H1 (cell line): ENCODE measurements around the gene TYMS. TPM values are rescaled to one million over a fixed set of nuclear protein-coding genes. Genes with fewer than 3 reads are reported as not detected.

Source experiments
- CTCF ChIA-PET: fragments of 300-600 bp; sonication (Branson Sonifier 250); formaldehyde crosslinking; loops from one replicate; lab custom pipeline; 2021; ENCODE audit not compliant: partially characterized antibody; lab: Charles Lee
- POLR2A ChIA-PET: fragments of 300-600 bp; sonication (Branson Sonifier 250); formaldehyde crosslinking; loops from one replicate; lab custom pipeline; 2021; ENCODE audit warnings: inconsistent platforms; ENCODE audit not compliant: partially characterized antibody; lab: Charles Lee
- DNase-seq, 2 experiments: peaks; one replicate each; pipeline versions ENCODE4 v3.0.0 to v3.0.0-alpha.2; 2010 to 2022; ENCODE audit warnings: low spot score in 2 of 2, low read depth in 1 of 2, mixed read lengths in 1 of 2
- FAIRE-seq: peaks from 2 replicates; lab custom pipeline; 2011; peaks lifted over from hg19 to GRCh38; lab: Jason Lieb, UNC
- H2AFZ ChIP-seq: 2 replicates; pipeline ENCODE4 v1.8.1; 2012; ENCODE audit warnings: low read length, inconsistent platforms
- H2AK5ac ChIP-seq: 2 replicates; pipeline ENCODE4 v1.6.1; 2013; ENCODE audit warnings: low read depth, low read length
- H2BK120ac ChIP-seq: replicated peaks from 2 replicates; pipeline ENCODE3; 2013; ENCODE audit warnings: low read depth, low read length, inconsistent platforms
- H2BK12ac ChIP-seq: 2 replicates; pipeline ENCODE4 v1.6.1; 2013; ENCODE audit warnings: low read depth, low read length
- H2BK15ac ChIP-seq: 2 replicates; pipeline ENCODE4 v1.6.1; 2013; ENCODE audit warnings: low read length
- H2BK20ac ChIP-seq: 2 replicates; pipeline ENCODE4 v1.6.1; 2013; ENCODE audit warnings: low read length
- H2BK5ac ChIP-seq: 2 replicates; pipeline ENCODE4 v1.6.1; 2013; ENCODE audit warnings: low read depth, low read length
- H3K14ac ChIP-seq: 2 replicates; pipeline ENCODE4 v1.6.1; 2013; ENCODE audit warnings: inconsistent platforms; ENCODE audit not compliant: insufficient read length
- H3K18ac ChIP-seq: 2 replicates; pipeline ENCODE4 v1.6.1; 2013; ENCODE audit warnings: low read length; ENCODE audit errors: extremely low read depth
- H3K23ac ChIP-seq: 2 replicates; pipeline ENCODE4 v1.6.1; 2013; ENCODE audit warnings: inconsistent platforms; ENCODE audit not compliant: insufficient read length
- H3K23me2 ChIP-seq: 2 replicates; pipeline ENCODE4 v1.6.1; 2013; ENCODE audit warnings: low read depth, low read length
- H3K27ac ChIP-seq: 2 replicates; pipeline ENCODE4 v1.6.1; 2011; ENCODE audit warnings: low read depth, low read length, inconsistent platforms
- H3K27me3 ChIP-seq, 4 experiments: replicated peaks in 1 of 4; 1 replicate in 1 of 4; 2 replicates in 3 of 4; pipeline versions ENCODE4 v1.6.1 to v1.8.1; 2011 to 2013; ENCODE audit warnings: low read length in 3 of 4, mild to moderate bottlenecking in 3 of 4, inconsistent platforms in 2 of 4, mixed read lengths in 2 of 4, moderate library complexity in 1 of 4; ENCODE audit not compliant: control insufficient read depth in 3 of 4, insufficient read depth in 3 of 4; ENCODE audit errors: extremely low read depth in 1 of 4
- H3K36me3 ChIP-seq, 4 experiments: 2 replicates each; pipeline versions ENCODE4 v1.6.1 to v1.8.1; 2011 to 2013; ENCODE audit warnings: mild to moderate bottlenecking in 4 of 4, low read length in 3 of 4, moderate library complexity in 2 of 4, control low read depth in 1 of 4, inconsistent platforms in 1 of 4; ENCODE audit not compliant: insufficient read depth in 4 of 4, control insufficient read depth in 2 of 4
- H3K4ac ChIP-seq: replicated peaks from 2 replicates; pipeline ENCODE3; 2013; ENCODE audit warnings: low read length, low read depth, mixed read lengths, inconsistent platforms; ENCODE audit not compliant: insufficient read length
- H3K4me1 ChIP-seq, 4 experiments: replicated peaks in 1 of 4; 1 replicate in 1 of 4; 2 replicates in 3 of 4; pipeline versions ENCODE4 v1.6.1 to v1.8.1; 2011 to 2013; ENCODE audit warnings: low read length in 3 of 4, inconsistent platforms in 2 of 4, mixed read lengths in 1 of 4; ENCODE audit not compliant: insufficient read depth in 4 of 4, control insufficient read depth in 3 of 4
- H3K4me2 ChIP-seq, 2 experiments: 2 replicates each; pipeline versions ENCODE4 v1.6.1 to v1.8.1; 2011 to 2013; ENCODE audit warnings: low read depth in 2 of 2, low read length in 2 of 2, control low read depth in 1 of 2, inconsistent platforms in 1 of 2, mild to moderate bottlenecking in 1 of 2; ENCODE audit not compliant: insufficient read depth in 1 of 2
- H3K4me3 ChIP-seq, 4 experiments: fragments of 200-600, 300-600 bp in 1 of 4; sonication (generic), shearing (Covaris generic), sonication (Bioruptor Twin) in 1 of 4; 2 replicates each; pipeline versions ENCODE4 v1.5.1 to v1.8.1; 2011 to 2016; ENCODE audit warnings: low read length in 4 of 4, low read depth in 3 of 4, control low read depth in 2 of 4, inconsistent platforms in 2 of 4, mild to moderate bottlenecking in 2 of 4, mixed read lengths in 1 of 4, moderate library complexity in 1 of 4; ENCODE audit not compliant: insufficient read depth in 2 of 4; ENCODE audit errors: extremely low read depth in 1 of 4
- H3K56ac ChIP-seq: replicated peaks from 2 replicates; pipeline ENCODE3; 2013; ENCODE audit warnings: low read depth, mild to moderate bottlenecking, mixed read lengths, low read length, inconsistent platforms; ENCODE audit not compliant: insufficient read length
- H3K79me1 ChIP-seq: 2 replicates; pipeline ENCODE4 v1.6.1; 2013; ENCODE audit warnings: low read depth, low read length, control low read depth
- H3K79me2 ChIP-seq, 2 experiments: 2 replicates each; pipeline versions ENCODE4 v1.6.1 to v1.8.1; 2012 to 2013; ENCODE audit warnings: low read length in 2 of 2, mild to moderate bottlenecking in 2 of 2, inconsistent platforms in 1 of 2; ENCODE audit not compliant: insufficient read depth in 2 of 2, control insufficient read depth in 1 of 2
- H3K9ac ChIP-seq, 4 experiments: replicated peaks in 1 of 4; 1 replicate in 1 of 4; 2 replicates in 3 of 4; pipeline versions ENCODE4 v1.6.1 to v1.8.1; 2011 to 2013; ENCODE audit warnings: low read depth in 3 of 4, low read length in 3 of 4, control low read depth in 2 of 4, mild to moderate bottlenecking in 2 of 4, moderate library complexity in 2 of 4, inconsistent platforms in 1 of 4; ENCODE audit errors: extremely low read depth in 1 of 4
- H3K9me3 ChIP-seq, 2 experiments: 2 replicates each; pipeline versions ENCODE4 v1.6.1 to v1.8.1; 2012 to 2013; ENCODE audit warnings: mild to moderate bottlenecking in 2 of 2, moderate library complexity in 2 of 2, control low read depth in 1 of 2, inconsistent platforms in 1 of 2, low read depth in 1 of 2, low read length in 1 of 2, mixed read lengths in 1 of 2; ENCODE audit not compliant: insufficient read depth in 2 of 2
- H4K20me1 ChIP-seq, 2 experiments: replicated peaks in 1 of 2; 2 replicates each; pipeline versions ENCODE3 to v1.8.1; 2011 to 2013; ENCODE audit warnings: inconsistent platforms in 2 of 2, low read length in 2 of 2, mild to moderate bottlenecking in 1 of 2; ENCODE audit not compliant: insufficient read depth in 2 of 2, control insufficient read depth in 1 of 2
- H4K5ac ChIP-seq: 2 replicates; pipeline ENCODE4 v1.6.1; 2013; ENCODE audit warnings: low read length, low read depth, mixed read lengths, inconsistent platforms; ENCODE audit not compliant: insufficient read length
- H4K8ac ChIP-seq: 2 replicates; pipeline ENCODE4 v1.8.0; 2013; ENCODE audit warnings: mild to moderate bottlenecking, moderate library complexity, low read length, inconsistent platforms; ENCODE audit not compliant: insufficient read depth; ENCODE audit errors: extremely low read depth
- H4K91ac ChIP-seq: replicated peaks from 2 replicates; pipeline ENCODE3; 2013; ENCODE audit warnings: low read length, mixed read lengths, inconsistent platforms; ENCODE audit not compliant: insufficient read length
- CREB1 ChIP-seq: IDR thresholded peaks from 2 replicates; pipeline ENCODE4 v1.6.1; 2012; ENCODE audit warnings: inconsistent platforms
- RFX5 ChIP-seq: IDR thresholded peaks from 2 replicates; pipeline ENCODE4 v1.6.1; 2011; ENCODE audit warnings: low read depth, low read length, improper control_type of control experiment, borderline replicate concordance
- SIN3A ChIP-seq, 2 experiments: IDR thresholded peaks in 1 of 2; conservative IDR thresholded peaks in 1 of 2; 2 replicates each; pipeline ENCODE4 v1.6.1; 2011 to 2012; ENCODE audit warnings: low read length in 2 of 2, improper control_type of control experiment in 1 of 2, low read depth in 1 of 2, mild to moderate bottlenecking in 1 of 2
- TEAD4 ChIP-seq: IDR thresholded peaks from 2 replicates; pipeline ENCODE4 v1.6.1; 2012; ENCODE audit warnings: low read depth, low read length, inconsistent platforms, mixed read lengths
- WGBS, 2 experiments: shearing (Covaris generic) in 1 of 2; methylation state at CpG; one replicate each; pipeline versions ENCODE4 v1.1.6 to v1.1.7; 2013 to 2015; ENCODE audit warnings: low lambda C conversion rate in 2 of 2, mixed read lengths in 2 of 2, inconsistent platforms in 1 of 2, low coverage in 1 of 2, missing lambda C conversion rate in 1 of 2; ENCODE audit not compliant: insufficient replicate concordance in 2 of 2, insufficient coverage in 1 of 2, insufficient read length in 1 of 2; ENCODE audit errors: extremely low coverage in 1 of 2, missing lambda C conversion rate in 1 of 2; 5-methylcytosine and 5-hydroxymethylcytosine counted together
- polyA plus RNA-seq, 7 experiments: library from polyadenylated mRNA; depleted of rRNA in 3 of 7; stranded (reverse) in 5 of 7; unstranded in 2 of 7; fragments of >200 nt in 5 of 7; fragments of 200-250 nt in 2 of 7; gene quantifications; 1 replicate in 5 of 7; 2 replicates in 1 of 7; 4 replicates in 1 of 7; pipeline versions ENCODE4 v1.2.1 to v1.2.3, GENCODE V29; 2011 to 2013; ENCODE audit warnings: missing spikeins in 2 of 7, mixed read lengths in 2 of 7
- total RNA-seq: library from RNA; stranded (reverse); fragmentation: NEBNext Ultra II Directional; extraction: Animal tissue kit (Norgen Biotek cat#: 25700); gene quantifications from 2 replicates; pipeline ENCODE4 v1.2.1, GENCODE V29; 2021

Gene TYMS
- total and polyA plus RNA-seq, 2 of the 8 experiments (the other 6 are each of a cell fraction or from before 2014, with no cell fraction given) = 91.9 to 110 TPM

DNA sequence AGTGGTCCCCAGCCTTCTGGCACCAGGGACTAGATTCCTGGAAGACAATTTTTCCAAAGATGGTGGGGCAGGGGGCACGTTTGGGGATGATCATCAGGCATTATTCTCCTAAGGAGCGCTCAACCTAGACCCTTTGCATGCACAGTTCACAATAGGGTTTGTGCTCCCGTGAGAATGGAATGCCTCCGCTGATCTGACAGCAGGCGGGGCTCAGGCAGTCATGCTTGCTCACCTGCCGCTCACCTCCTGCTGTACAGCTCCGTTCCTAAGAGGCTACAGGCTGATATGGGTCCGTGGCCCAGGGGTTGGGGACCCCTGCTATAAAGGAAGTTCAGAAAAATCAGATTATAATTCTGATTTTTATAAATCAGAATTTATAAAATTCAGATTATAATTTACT, 22.3 kb upstream of the TYMS start:
- no peaks in the 10 kb centered on the region for H3K9me3 ChIP-seq
- H3K4me3 ChIP-seq = peak overlapping the region in 1 of 4 experiments; percentile 43; a peak in 2 of 8 replicates
- H3K18ac ChIP-seq = no peak overlapping the region
- H3K9ac ChIP-seq = no peak overlapping the region
- H2AK5ac ChIP-seq = no peak overlapping the region
- H3K79me2 ChIP-seq = no peaks in the 10 kb centered on the region
- no peak overlapping the region for H3K23ac ChIP-seq
- H3K4me2 ChIP-seq = peak overlapping the region; percentile 34 to 56
- H3K14ac ChIP-seq = no peak overlapping the region
- H3K79me1 ChIP-seq = no peaks in the 10 kb centered on the region
- H3K56ac ChIP-seq = no peak overlapping the region
- POLR2A ChIA-PET = interaction anchor here (0.8 kb wide), 1 partner anchor 368 kb away, joined by 3 read pairs; the partner anchor contains the start of gene THOC1
- no peak overlapping the region for H4K8ac ChIP-seq
- no peak overlapping the region for H3K27ac ChIP-seq
- H3K27me3 ChIP-seq = no peaks in the 10 kb centered on the region
- WGBS, 2 experiments = 6% methylated on average over 8 of the region's 8 CpGs; no CpG with 5 or more reads in 1 of the 2 experiments
- TF ChIP-seq CREB1 = no peak
- 0 out of 2 replicates have a peak, but pooled peaks have one; percentile 10 for TF ChIP-seq TEAD4
- 0 out of 4 replicates have a peak, but pooled peaks of 1 of the 2 experiments have one; percentile 29 for TF ChIP-seq SIN3A (conservative IDR thresholded peaks at IDR 0.05 in 1 of 2, IDR thresholded peaks at IDR 0.05 in 1 of 2; ENCODE audit: low read depth in 1 of 2, low read length in 2 of 2)
- no peak for TF ChIP-seq RFX5
- TF ChIP-seq, all 59 proteins: peak for 2
- H2BK120ac ChIP-seq = no peak overlapping the region
- no peaks in the 10 kb centered on the region for H3K23me2 ChIP-seq
- no peaks in the 10 kb centered on the region for H4K20me1 ChIP-seq
- H4K91ac ChIP-seq = no peak overlapping the region
- H3K4me1 ChIP-seq = peaks cover 0 to 8% (median 2%) of the 10 kb centered on the region in 4 experiments; a peak in 3 of 7 replicates
- DNase-seq (no peak), FAIRE-seq (no peak)
- CTCF ChIA-PET = interaction anchor here (0.6 to 1.7 kb wide), 5 partner anchors 10 to 55 kb away, joined by 3 to 11 read pairs (median 3); partner anchors contain the start of gene CETN1
- H2AFZ ChIP-seq = no peak overlapping the region
- H3K36me3 ChIP-seq = no peaks in the 10 kb centered on the region
- no peak overlapping the region for H3K4ac ChIP-seq
- H2BK5ac ChIP-seq = peak overlapping the region; percentile 53; the same call in 1 of the 2 replicates
- no peak overlapping the region for H4K5ac ChIP-seq
- H2BK12ac ChIP-seq = peak overlapping the region; percentile 22; the same call in 1 of the 2 replicates
- no peak overlapping the region for H2BK20ac ChIP-seq
- H2BK15ac ChIP-seq = no peak overlapping the region
